ENCODE results near the gene BAD. TPM values are rescaled to one million over a fixed set of nuclear protein-coding genes. Genes with fewer than 3 reads are reported as not detected.
"Not testable (repeated sequence)": the region's sequence is repeated elsewhere in the genome, so short reads cannot be mapped to it uniquely, and the experiment has no call there.

BAD gene
- total RNA-seq, 2 donors from 2014 or later = 120 to 122 TPM

- Histone ChIP-seq H3K4me3 (no peak overlapping the region), H3K9me3 (no peaks in the 10 kb centered on the region), H3K27me3 (no peaks in the 10 kb centered on the region), H3K4me1 (peaks cover 0 to 36% of the 10 kb centered on the region in 2 donors), H3K36me3 (peaks cover 32% of the 10 kb centered on the region), H3K27ac (peak overlapping the region in 1 of 2 donors; percentile 66)
- no peak for TF ChIP-seq CTCF (IDR thresholded peaks at IDR 0.05)
- no peak for DNase-seq (ENCODE audit: low spot score)
Observed at GRCh38 chr11:64312947-64313346, 28.5 kb upstream of the BAD start.

DNA sequence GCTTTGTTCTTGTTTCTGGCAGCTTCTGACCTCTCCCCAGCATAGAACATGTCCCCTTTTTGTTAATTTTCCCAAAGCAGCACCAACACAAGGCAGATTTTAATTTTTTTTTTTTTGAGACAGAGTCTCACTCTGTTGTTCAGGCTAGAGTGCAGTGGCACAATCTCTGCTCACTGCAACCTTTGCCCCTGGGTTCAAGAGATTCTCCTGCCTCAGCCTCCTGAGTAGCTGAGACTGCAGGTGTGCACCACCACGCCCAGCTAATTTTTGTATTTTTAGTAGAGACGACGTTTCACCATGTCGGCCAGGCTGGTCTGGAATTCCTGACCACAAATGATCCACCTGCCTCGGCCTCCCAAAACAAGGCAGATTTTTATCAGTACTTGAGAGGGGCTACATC lies 23.3 kb upstream of the BAD start:
- H3K4me3 ChIP-seq; H3K36me3 ChIP-seq; DNase-seq (ENCODE audit: low spot score); H3K9me3 ChIP-seq; H3K27me3 ChIP-seq; H3K27ac ChIP-seq: not testable (repeated sequence)
- H3K4me1 ChIP-seq = peaks cover 0 to 35% of the 10 kb centered on the region in 2 donors

GRCh38 chr11:64306876-64307622 lies 22.6 kb upstream of the BAD start:
- DNase-seq (ENCODE audit: low spot score) = no peak
- H3K27me3 ChIP-seq = no peaks in the 10 kb centered on the region
- H3K4me1 ChIP-seq = peaks cover 0 to 27% of the 10 kb centered on the region in 2 donors
- peak overlapping the region; percentile 84 to 90 for H3K27ac ChIP-seq
- no peaks in the 10 kb centered on the region for H3K9me3 ChIP-seq
- H3K4me3 ChIP-seq = peak overlapping the region; percentile 82 to 87
- H3K36me3 ChIP-seq = peaks cover 8% of the 10 kb centered on the region
- TF ChIP-seq CTCF (IDR thresholded peaks at IDR 0.05) = no peak

GRCh38 chr11:64306563-64306875 lies 22.1 kb upstream of the BAD start:
- peak overlapping the region; percentile 82 to 87 for H3K4me3 ChIP-seq

DNA sequence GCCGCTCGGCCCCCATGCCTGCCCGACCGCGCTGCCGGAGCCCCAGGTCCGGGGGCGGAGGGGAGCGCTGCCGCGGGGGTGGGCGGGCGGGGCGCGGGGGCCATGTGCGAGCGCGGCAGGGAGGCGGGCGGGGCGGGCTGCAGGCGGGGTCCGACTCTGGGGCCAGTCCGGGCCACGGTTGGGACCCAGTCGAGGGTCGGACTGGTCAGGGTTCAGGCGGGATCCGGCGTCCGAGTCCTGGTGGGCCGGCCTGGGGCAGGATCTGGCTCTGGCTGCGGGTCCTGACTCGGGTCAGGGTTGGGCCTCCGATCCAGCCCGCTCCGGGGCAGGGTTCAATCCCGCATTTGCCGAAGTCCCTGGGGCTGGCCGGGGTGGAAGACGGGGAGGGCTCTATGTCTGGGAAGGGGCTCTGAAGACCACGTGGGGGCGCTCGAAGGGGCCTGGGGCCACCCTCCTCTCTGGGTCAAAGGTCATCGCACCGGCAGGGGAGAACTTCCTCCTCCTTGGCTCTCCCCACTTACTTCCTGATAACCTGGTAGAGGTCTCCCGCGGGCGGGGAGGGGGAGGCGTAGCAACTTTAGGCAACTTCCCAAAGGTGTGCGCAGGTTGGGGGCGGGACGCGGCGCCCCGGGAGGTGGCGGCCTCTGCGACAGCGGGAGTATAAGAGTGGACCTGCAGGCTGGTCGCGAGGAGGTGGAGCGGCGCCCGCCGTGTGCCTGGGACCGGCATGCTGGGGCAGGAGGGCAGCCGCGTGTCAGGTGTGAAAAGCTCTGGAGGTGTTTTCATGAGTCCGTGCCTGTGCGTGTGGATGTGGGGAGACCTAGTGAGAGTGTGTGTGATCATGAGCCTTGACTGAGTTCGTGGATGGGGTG lies 21.5 kb upstream of the BAD start:
- Histone ChIP-seq H3K27me3 (peaks cover 0 to 4% of the 10 kb centered on the region in 2 donors), H3K4me1 (peaks cover 0 to 28% of the 10 kb centered on the region in 2 donors), H3K36me3 (peaks cover 8% of the 10 kb centered on the region), H3K9me3 (no peaks in the 10 kb centered on the region), H3K4me3 (peak overlapping the region; percentile 82 to 87), H3K27ac (peak overlapping the region; percentile 84 to 90)
- peak in 1 of 2 donors; percentile 60 for TF ChIP-seq CTCF (IDR thresholded peaks at IDR 0.05)
- DNase-seq (ENCODE audit: low spot score) = peak; percentile 70

More at GRCh38 chr11:64306563-64306875, 22.1 kb upstream of the BAD start:
- Histone ChIP-seq H3K9me3 (no peaks in the 10 kb centered on the region), H3K27me3 (peaks cover 0 to 4% of the 10 kb centered on the region in 2 donors), H3K27ac (peak overlapping the region; percentile 84 to 90), H3K4me1 (peaks cover 0 to 27% of the 10 kb centered on the region in 2 donors), H3K36me3 (peaks cover 8% of the 10 kb centered on the region)
- DNase-seq (ENCODE audit: low spot score) = no peak
- no peak for TF ChIP-seq CTCF (IDR thresholded peaks at IDR 0.05)

GRCh38 chr11:64305075-64305690 lies 20.7 kb upstream of the BAD start, which contains the start of gene ESRRA:
Gene ESRRA (plus strand): TSS chr11:64305524. CDS start chr11:64307180, 1,656 bp downstream.
- H3K4me3 ChIP-seq = peak within 1 kb of the TSS; percentile 82 to 87
- H3K27me3 ChIP-seq = peaks cover 0 to 4% of the 10 kb centered on the region in 2 donors

More at GRCh38 chr11:64305075-64305690, 20.7 kb upstream of the BAD start, which contains the start of gene ESRRA:
- Histone ChIP-seq H3K9me3 (no peaks in the 10 kb centered on the region), H3K4me1 (peaks cover 0 to 36% of the 10 kb centered on the region in 2 donors), H3K36me3 (peaks cover 8% of the 10 kb centered on the region), H3K27ac (peak within 1 kb of the TSS; percentile 95 to 97)
- TF ChIP-seq CTCF (IDR thresholded peaks at IDR 0.05) = no peak
- DNase-seq (ENCODE audit: low spot score) = peak; percentile 100

All from right atrium auricular region (tissue), 2 donors.